HG03460 (cell line): ENCODE measurements around the gene PRKCE.

Source experiments
- ATAC-seq: cut with Tn5 transposase; IDR thresholded peaks from one replicate; pipeline ENCODE4 v1.9.1; 2021; ENCODE audit not compliant: unreplicated experiment

Gene PRKCE

DNA sequence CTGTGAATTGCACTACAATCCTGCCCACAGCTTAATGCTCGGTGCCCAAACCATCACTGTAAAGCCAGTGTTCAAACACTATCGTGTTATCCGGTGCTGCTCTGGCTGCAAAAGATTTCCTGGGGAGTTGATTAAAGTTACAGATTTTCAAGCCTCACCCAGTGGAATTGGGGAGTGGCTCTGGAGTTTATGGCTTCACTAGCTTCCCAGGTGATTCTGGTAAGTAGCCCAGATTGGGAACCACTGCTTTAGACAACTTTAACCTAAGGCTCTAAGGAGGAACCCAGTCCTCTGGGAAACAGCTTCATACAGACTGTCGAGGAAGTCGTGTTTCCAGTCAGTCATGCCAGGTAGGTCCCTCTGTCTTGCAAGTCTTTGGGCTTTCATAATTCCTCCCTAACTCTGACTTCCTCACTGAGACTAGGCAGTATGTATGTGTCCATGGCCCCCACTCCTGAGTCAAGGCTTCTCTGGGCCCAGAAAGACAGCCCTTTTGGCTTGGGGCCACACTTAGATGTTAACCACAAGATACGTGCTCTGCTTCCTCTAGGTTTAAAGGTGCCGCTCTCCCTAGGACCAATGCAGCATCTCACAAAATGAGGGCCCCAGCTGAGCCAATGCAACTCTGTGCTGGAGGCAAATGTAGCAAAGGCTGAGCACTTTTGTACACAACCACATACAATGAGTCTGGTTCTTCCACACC is 299.7 kb downstream of the PRKCE start:
- ATAC-seq, result no peak

DNA sequence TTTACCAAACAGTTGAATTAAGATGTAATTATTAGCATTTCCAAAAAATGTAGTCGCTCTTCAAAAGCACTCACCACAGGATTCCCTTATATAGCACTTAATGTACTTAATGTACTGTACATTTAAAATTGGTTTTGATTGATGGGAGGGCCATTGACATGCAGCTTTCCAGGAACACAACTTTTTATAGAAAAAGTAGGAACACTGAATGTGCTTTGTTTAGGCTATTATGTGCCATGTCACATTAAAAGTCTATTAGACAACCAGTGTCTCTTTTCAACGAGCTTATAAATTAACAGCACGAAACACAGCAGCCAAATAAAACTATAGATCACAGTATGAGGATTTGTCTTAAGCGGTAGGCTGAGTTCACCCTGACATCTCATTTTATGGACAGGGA is 301.1 kb downstream of the PRKCE start:
- no peak for ATAC-seq

DNA sequence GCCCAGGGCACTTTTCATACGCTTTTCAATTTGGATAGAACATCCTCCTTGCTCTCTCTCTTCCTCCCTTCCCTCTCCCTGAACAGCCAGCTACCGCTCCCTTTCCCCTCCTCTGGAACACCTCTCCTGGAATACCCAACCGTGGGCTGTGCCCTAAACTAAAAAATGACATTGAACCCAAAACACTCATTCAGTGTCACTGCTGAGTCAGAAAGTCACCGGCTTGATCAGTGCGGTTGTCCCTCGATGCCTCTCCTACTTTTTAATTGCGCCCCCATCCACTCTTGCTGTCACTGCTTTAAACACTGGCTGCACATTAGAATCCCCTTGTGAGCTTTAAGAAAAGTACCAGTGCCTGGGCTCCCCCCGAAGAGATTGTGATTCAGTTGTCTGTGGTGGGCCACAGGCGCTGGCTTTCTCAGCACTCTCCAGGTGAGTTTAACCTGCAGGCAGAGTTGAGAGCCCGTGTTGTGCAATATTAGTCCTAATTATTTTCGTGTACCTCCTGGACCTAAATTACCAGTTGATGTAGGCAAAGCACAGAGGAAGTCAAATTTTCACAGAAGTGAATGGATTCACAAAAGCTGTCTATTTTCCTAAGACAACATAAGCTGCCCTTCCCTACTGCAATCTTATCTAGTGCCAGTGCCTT is 302.0 kb downstream of the PRKCE start:
- no peak for ATAC-seq

DNA sequence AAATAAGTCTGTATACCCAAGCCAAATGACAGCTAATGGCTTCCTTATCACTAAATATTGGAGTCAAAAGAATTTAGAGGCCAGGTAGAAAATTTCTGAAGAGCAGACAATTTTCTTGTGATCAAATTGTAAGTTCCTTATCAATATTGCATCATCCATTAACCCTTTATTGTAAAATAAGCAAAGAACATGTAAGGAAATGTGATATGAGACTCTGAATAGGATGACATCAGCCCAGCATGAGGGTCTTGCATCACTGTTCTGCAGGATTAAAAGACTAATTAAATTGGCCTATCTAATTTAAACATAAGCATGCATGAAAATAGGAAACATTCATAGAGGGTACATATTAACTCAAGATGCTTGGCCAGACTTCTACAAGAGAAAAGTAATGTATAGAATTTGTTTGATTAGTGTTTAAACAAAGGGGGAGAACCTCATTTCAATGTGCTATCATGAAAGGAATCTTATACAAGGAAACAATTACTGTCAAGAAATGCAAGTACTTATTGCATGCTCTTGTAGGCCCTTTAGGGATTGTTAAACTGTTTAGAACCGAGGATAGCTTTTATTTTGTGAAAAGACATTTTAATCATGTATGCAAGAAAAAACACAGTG is 302.9 kb downstream of the PRKCE start:
- no peak for ATAC-seq

- ATAC-seq, result no peak
Measured at GRCh38 chr2:45957533-45958227, 306.2 kb downstream of the PRKCE start.

- ATAC-seq, result no peak
Measured at GRCh38 chr2:45960057-45960863, 308.8 kb downstream of the PRKCE start.

DNA sequence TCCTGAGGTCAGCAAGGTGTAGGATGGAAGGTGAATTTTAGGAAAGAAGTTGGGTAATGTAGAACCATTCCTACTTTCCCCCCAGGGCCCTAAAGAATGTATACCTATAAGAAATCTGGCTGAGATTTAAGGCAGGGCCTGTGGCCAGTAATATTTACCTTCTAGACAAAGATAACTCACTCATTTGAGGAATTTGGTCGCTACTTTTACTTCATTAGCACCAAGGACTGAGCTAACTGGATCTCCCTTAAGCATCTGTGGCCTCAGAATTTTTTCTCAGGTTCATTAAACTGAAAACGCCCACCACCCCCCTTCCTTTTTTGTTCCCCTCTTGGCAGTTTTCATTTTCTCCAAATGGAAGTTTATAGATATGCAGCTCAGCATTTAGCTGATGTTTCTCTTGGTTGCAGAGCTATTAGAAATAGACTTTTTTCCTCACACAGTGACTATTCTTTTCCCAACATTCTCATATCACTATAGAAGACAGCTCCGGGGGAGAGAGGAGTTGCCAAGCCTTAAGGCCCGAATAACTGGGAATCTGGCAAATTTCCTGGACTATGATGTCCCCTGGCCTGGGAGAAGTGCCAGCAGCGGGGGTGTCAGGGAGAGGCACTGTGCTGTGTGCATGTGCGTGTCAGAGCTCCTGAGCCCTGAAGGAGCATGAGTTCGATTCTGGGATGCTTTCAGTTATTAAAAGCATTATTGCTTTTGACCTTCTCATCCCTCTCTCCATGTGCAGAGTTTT is 310.9 kb downstream of the PRKCE start:
- ATAC-seq, result no peak

DNA sequence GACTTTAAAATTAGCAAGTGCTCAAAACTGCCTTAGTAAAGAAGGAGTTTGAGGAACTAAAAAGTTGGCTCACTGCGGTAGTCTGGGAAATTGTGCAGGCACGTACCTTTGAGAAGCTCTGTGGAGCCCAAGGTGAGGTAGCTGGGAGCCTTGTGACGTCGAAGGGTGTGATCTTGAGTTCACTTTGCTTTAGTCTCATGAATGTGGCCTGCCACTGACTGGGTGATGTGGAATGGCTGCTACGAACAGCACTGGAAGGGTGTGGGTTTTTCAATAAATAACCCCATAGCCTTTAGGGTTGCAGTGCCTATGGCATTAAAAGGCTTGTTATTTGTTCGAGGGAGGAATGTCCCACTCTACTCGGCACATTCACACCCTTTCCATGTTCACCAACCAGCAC is 312.3 kb downstream of the PRKCE start:
- no peak for ATAC-seq

DNA sequence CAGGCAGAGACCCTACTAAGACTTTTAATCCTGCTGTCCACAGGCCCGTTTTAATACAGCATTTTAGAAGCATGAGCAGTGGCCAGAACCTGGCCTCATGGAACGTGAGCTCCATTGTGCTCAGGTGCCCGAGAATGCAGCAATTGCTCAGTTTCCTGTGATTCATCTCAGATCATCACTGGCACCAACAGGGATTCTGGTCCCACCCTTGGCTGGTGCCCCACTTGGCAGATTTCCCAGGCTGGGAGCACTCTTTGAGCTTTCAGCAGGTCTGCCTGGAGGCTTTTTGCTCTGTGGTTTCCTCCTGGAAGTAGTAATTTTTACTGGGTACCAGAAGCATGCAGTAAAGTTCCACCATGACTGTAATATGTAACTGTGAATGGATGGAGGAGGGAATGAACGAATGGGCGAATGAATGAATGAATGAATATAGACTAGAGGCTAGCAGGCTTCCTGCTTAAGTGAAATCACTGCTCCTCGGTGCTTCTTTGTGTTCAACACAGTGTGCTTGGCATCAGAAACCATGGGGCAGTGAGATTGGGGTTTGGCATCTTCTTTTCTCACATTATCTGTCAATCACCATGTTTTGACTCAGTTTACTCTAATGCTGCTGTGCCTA is 312.9 kb downstream of the PRKCE start:
- no peak for ATAC-seq

DNA sequence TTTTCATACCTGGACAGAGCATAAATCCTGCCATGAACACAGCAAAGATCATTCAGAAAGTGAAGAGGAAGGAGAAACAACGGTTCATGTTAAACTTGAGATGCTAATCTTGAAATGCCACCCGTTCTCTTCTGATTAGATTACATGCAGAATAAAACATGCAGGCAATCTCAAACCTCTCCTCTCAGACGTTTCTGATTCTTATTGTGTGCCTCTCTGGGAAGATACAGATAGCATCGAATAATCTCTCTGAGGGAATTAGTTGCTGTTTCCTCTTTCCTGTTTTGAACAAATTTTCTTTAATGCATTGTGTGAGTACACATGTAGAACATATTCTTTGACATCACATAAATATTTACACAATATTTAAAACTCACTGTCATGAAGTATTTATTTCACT is 313.4 kb downstream of the PRKCE start:
- ATAC-seq, result no peak

GRCh38 chr2:45965871-45966498 is 314.5 kb downstream of the PRKCE start:
- no peak for ATAC-seq

DNA sequence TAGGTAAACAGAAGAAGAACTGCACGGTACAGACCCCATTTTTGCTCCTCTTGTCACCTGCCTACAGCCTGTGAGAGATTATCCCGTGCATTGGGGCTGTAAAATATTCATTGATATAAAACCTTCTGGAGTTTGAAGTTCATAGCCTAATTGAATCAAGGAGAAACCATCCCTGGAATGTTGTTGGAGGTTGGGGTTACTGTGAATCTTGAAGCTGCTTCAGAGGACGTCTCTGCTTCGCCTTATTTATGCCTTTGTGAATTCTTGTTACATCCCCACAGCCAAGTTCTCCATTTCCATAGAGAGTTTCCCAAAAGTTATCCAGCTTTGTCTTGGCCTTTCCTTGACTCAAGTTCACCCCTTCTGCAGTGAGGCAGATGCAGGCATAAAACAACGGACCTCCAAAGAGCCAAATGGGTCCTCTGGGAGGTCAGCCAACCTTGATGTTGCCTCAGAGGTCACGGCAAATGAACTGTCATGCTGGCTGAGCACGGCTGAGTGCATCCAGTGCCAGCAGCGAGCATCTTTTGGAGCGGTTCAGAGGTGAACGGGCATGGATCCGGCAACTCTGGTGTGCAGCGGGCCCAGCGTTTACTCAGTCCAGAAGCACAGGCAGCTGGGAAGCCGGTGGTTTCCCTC is 317.6 kb downstream of the PRKCE start:
- no peak for ATAC-seq

DNA sequence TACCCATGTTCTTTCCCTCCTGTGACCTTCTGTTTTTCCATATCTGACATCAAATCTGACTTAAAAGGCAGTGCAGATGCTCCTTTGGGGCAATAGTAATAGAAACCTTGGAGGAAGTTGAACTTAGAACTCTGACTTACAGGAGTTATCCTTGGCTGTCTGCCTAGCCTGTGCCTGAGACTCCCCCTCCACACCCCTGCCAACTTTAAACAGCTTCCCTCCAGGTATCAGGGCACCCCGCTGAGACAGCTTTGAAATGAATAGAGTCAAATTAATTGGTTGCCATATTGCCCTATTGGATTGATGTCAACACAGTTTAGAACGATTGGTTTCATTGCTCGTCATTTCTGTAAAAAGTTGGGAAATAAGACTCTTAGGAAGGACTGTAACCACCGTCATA is 322.0 kb downstream of the PRKCE start:
- no peak for ATAC-seq

GRCh38 chr2:45974056-45974455 is 322.6 kb downstream of the PRKCE start:
- ATAC-seq, result peak; percentile 59

GRCh38 chr2:45974762-45975408 is 323.4 kb downstream of the PRKCE start:
- ATAC-seq, result peak; percentile 61

DNA sequence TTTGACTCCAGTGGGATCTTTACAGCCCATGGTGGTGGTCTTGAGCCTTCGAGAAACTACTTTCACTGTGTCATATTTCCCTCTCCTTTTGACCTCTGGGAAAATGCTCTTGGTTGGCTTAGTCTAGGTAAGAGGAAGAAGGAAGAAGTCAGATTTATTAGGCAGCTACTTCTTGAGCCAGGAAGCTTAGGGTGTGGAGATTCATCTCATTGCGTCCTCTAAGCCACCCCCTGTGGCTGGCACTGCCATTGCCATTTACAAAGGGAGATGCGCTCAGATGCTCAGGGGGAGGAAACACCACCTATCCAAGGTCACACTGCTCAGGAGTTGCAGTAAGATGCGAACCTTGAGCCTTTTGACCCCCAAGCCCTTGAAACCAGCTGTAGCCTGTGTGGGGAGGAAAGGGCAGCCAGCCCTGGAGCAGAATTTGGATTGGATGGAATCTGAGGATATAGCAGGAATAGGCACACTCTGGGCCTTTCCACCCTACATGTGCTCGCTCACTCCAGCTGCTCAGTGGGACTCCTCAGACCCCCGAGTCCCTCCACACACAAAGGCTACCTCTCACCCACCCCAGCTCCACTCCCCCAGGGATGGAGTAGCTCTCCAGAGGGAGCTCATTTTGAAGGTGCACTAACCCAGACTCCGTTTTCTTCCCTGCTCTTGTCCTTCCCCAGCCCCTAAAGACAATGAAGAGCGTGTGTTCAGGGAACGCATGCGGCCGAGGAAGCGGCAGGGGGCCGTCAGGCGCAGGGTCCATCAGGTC is 324.5 kb downstream of the PRKCE start:
- no peak for ATAC-seq

DNA sequence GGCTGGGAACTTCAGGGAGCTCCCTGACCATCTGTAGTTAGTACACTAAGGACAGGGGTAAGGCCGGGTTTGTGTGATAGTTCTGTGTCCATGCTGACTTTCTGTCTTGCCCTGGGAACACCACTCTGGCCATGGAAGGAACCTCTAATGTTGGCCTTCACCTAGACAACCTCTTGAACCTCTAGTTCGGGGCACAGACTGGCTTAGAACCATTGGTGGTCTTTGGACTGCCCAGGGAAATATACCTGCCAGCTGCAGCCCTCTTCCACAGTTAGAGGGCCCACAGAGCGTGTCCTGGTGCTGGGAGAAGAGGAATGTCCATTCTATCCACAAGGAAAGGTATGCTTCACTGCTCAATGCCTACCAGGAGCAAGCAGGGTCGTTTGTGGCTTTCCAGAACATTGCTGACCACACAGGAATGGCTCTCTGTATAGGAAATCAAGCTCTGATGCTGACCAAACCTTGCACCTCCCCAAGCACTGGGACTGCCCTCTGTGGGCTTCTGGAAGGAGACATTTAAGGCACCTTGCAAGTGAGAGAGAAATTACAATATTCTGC is 326.9 kb downstream of the PRKCE start:
- ATAC-seq, result no peak
